ENCODE results near the gene MRPL9. TPM values are rescaled to one million over a fixed set of nuclear protein-coding genes. Genes with fewer than 3 reads are reported as not detected.

Gene MRPL9
- total and polyA plus RNA-seq, 2 donors from 2014 or later, result 65.3 to 87.1 TPM

GRCh38 chr1:151807131-151807530 lies 43.8 kb upstream of the MRPL9 start:
- no peaks in the 10 kb centered on the region for H3K4me1 ChIP-seq (ENCODE audit: control insufficient read depth in 2 of 3, insufficient read depth in 2 of 3, low read depth in 1 of 3, low read length in 3 of 3)
- H3K27ac ChIP-seq (ENCODE audit: low read depth in 2 of 2, low read length in 2 of 2), result no peak overlapping the region
- no peak overlapping the region for H3K9ac ChIP-seq (ENCODE audit: low read length in 3 of 3)
- no peak for DNase-seq
- H3K27me3 ChIP-seq (ENCODE audit: control insufficient read depth, insufficient read depth, low read length), result no peaks in the 10 kb centered on the region
- TF ChIP-seq CTCF (IDR thresholded peaks at IDR 0.05; ENCODE audit: borderline replicate concordance, extremely low read depth, insufficient read depth), result no peak
- peaks cover 0 to 24% (median 6%) of the 10 kb centered on the region in 3 donors for H3K36me3 ChIP-seq (ENCODE audit: control insufficient read depth in 2 of 3, insufficient read depth in 3 of 3, low read length in 3 of 3)
- FAIRE-seq, result no peak
- no peak overlapping the region for H3K4me3 ChIP-seq (ENCODE audit: low read length in 3 of 3)
- intact Hi-C loops (cut with DNase I), result no loop called here
- H3K9me3 ChIP-seq (ENCODE audit: control insufficient read depth in 2 of 3, insufficient read depth in 1 of 3, low read length in 3 of 3), result no peaks in the 10 kb centered on the region

- Histone ChIP-seq H3K36me3 (ENCODE audit: control insufficient read depth in 2 of 3, insufficient read depth in 3 of 3, low read length in 3 of 3) (peaks cover 0 to 21% (median 5%) of the 10 kb centered on the region in 3 donors), H3K4me3 (ENCODE audit: low read length in 3 of 3) (no peak overlapping the region), H3K27me3 (ENCODE audit: control insufficient read depth, insufficient read depth, low read length) (no peaks in the 10 kb centered on the region), H3K9ac (ENCODE audit: low read length in 3 of 3) (no peak overlapping the region), H3K9me3 (ENCODE audit: control insufficient read depth in 2 of 3, insufficient read depth in 1 of 3, low read length in 3 of 3) (no peaks in the 10 kb centered on the region), H3K4me1 (ENCODE audit: control insufficient read depth in 2 of 3, insufficient read depth in 2 of 3, low read depth in 1 of 3, low read length in 3 of 3) (no peaks in the 10 kb centered on the region), H3K27ac (ENCODE audit: low read depth in 2 of 2, low read length in 2 of 2) (no peak overlapping the region)
- no peak for DNase-seq
- intact Hi-C loops (cut with DNase I), result no loop called here
- no peak for TF ChIP-seq CTCF (IDR thresholded peaks at IDR 0.05; ENCODE audit: borderline replicate concordance, extremely low read depth, insufficient read depth)
- FAIRE-seq, result no peak
Measured at GRCh38 chr1:151806170-151806569, 42.9 kb upstream of the MRPL9 start.

GRCh38 chr1:151805066-151805820 lies 41.9 kb upstream of the MRPL9 start, which contains the start of gene LINGO4:
TSS of gene LINGO4 (minus strand) at chr1:151805419. CDS start at chr1:151802704, 2,715 bp downstream.
- Histone ChIP-seq H3K9ac (ENCODE audit: low read length in 3 of 3) (no peak within 1 kb of the TSS), H3K9me3 (ENCODE audit: control insufficient read depth in 2 of 3, insufficient read depth in 1 of 3, low read length in 3 of 3) (no peaks in the 10 kb centered on the region), H3K4me3 (ENCODE audit: low read length in 3 of 3) (no peak within 1 kb of the TSS), H3K27ac (ENCODE audit: low read depth in 2 of 2, low read length in 2 of 2) (no peak within 1 kb of the TSS), H3K4me1 (ENCODE audit: control insufficient read depth in 2 of 3, insufficient read depth in 2 of 3, low read depth in 1 of 3, low read length in 3 of 3) (no peaks in the 10 kb centered on the region), H3K36me3 (ENCODE audit: control insufficient read depth in 2 of 3, insufficient read depth in 3 of 3, low read length in 3 of 3) (peaks cover 0 to 21% (median 4%) of the 10 kb centered on the region in 3 donors), H3K27me3 (ENCODE audit: control insufficient read depth, insufficient read depth, low read length) (no peaks in the 10 kb centered on the region)
- intact Hi-C loops (cut with DNase I), result no loop called here
- DNase-seq (no peak), FAIRE-seq (no peak)
- TF ChIP-seq CTCF (IDR thresholded peaks at IDR 0.05; ENCODE audit: borderline replicate concordance, extremely low read depth, insufficient read depth), result no peak

All from kidney (tissue), 14 donors.